H1 (cell line): Measurements from ENCODE around the gene RSPO3. TPM values are rescaled to one million over a fixed set of nuclear protein-coding genes. Genes with fewer than 3 reads are reported as not detected.
A peak's percentile ranks its signal among the peaks of the same experiment; 100 is the strongest.

Source experiments
- CTCF ChIA-PET: fragments of 300-600 bp; sonication (Branson Sonifier 250); formaldehyde crosslinking; loops from one replicate; lab custom pipeline; 2021; ENCODE audit not compliant: partially characterized antibody; lab: Charles Lee
- POLR2A ChIA-PET: fragments of 300-600 bp; sonication (Branson Sonifier 250); formaldehyde crosslinking; loops from one replicate; lab custom pipeline; 2021; ENCODE audit warnings: inconsistent platforms; ENCODE audit not compliant: partially characterized antibody; lab: Charles Lee
- DNase-seq, 2 experiments: peaks; one replicate each; pipeline versions ENCODE4 v3.0.0 to v3.0.0-alpha.2; 2010 to 2022; ENCODE audit warnings: low spot score in 2 of 2, low read depth in 1 of 2, mixed read lengths in 1 of 2
- FAIRE-seq: peaks from 2 replicates; lab custom pipeline; 2011; peaks lifted over from hg19 to GRCh38; lab: Jason Lieb, UNC
- H2AFZ ChIP-seq: 2 replicates; pipeline ENCODE4 v1.8.1; 2012; ENCODE audit warnings: low read length, inconsistent platforms
- H2AK5ac ChIP-seq: 2 replicates; pipeline ENCODE4 v1.6.1; 2013; ENCODE audit warnings: low read depth, low read length
- H2BK120ac ChIP-seq: replicated peaks from 2 replicates; pipeline ENCODE3; 2013; ENCODE audit warnings: low read depth, low read length, inconsistent platforms
- H2BK12ac ChIP-seq: 2 replicates; pipeline ENCODE4 v1.6.1; 2013; ENCODE audit warnings: low read depth, low read length
- H2BK15ac ChIP-seq: 2 replicates; pipeline ENCODE4 v1.6.1; 2013; ENCODE audit warnings: low read length
- H2BK20ac ChIP-seq: 2 replicates; pipeline ENCODE4 v1.6.1; 2013; ENCODE audit warnings: low read length
- H2BK5ac ChIP-seq: 2 replicates; pipeline ENCODE4 v1.6.1; 2013; ENCODE audit warnings: low read depth, low read length
- H3K14ac ChIP-seq: 2 replicates; pipeline ENCODE4 v1.6.1; 2013; ENCODE audit warnings: inconsistent platforms; ENCODE audit not compliant: insufficient read length
- H3K18ac ChIP-seq: 2 replicates; pipeline ENCODE4 v1.6.1; 2013; ENCODE audit warnings: low read length; ENCODE audit errors: extremely low read depth
- H3K23ac ChIP-seq: 2 replicates; pipeline ENCODE4 v1.6.1; 2013; ENCODE audit warnings: inconsistent platforms; ENCODE audit not compliant: insufficient read length
- H3K23me2 ChIP-seq: 2 replicates; pipeline ENCODE4 v1.6.1; 2013; ENCODE audit warnings: low read depth, low read length
- H3K27ac ChIP-seq: 2 replicates; pipeline ENCODE4 v1.6.1; 2011; ENCODE audit warnings: low read depth, low read length, inconsistent platforms
- H3K27me3 ChIP-seq, 4 experiments: replicated peaks in 1 of 4; 1 replicate in 1 of 4; 2 replicates in 3 of 4; pipeline versions ENCODE4 v1.6.1 to v1.8.1; 2011 to 2013; ENCODE audit warnings: low read length in 3 of 4, mild to moderate bottlenecking in 3 of 4, inconsistent platforms in 2 of 4, mixed read lengths in 2 of 4, moderate library complexity in 1 of 4; ENCODE audit not compliant: control insufficient read depth in 3 of 4, insufficient read depth in 3 of 4; ENCODE audit errors: extremely low read depth in 1 of 4
- H3K36me3 ChIP-seq, 4 experiments: 2 replicates each; pipeline versions ENCODE4 v1.6.1 to v1.8.1; 2011 to 2013; ENCODE audit warnings: mild to moderate bottlenecking in 4 of 4, low read length in 3 of 4, moderate library complexity in 2 of 4, control low read depth in 1 of 4, inconsistent platforms in 1 of 4; ENCODE audit not compliant: insufficient read depth in 4 of 4, control insufficient read depth in 2 of 4
- H3K4ac ChIP-seq: replicated peaks from 2 replicates; pipeline ENCODE3; 2013; ENCODE audit warnings: low read length, low read depth, mixed read lengths, inconsistent platforms; ENCODE audit not compliant: insufficient read length
- H3K4me1 ChIP-seq, 4 experiments: replicated peaks in 1 of 4; 1 replicate in 1 of 4; 2 replicates in 3 of 4; pipeline versions ENCODE4 v1.6.1 to v1.8.1; 2011 to 2013; ENCODE audit warnings: low read length in 3 of 4, inconsistent platforms in 2 of 4, mixed read lengths in 1 of 4; ENCODE audit not compliant: insufficient read depth in 4 of 4, control insufficient read depth in 3 of 4
- H3K4me2 ChIP-seq, 2 experiments: 2 replicates each; pipeline versions ENCODE4 v1.6.1 to v1.8.1; 2011 to 2013; ENCODE audit warnings: low read depth in 2 of 2, low read length in 2 of 2, control low read depth in 1 of 2, inconsistent platforms in 1 of 2, mild to moderate bottlenecking in 1 of 2; ENCODE audit not compliant: insufficient read depth in 1 of 2
- H3K4me3 ChIP-seq, 4 experiments: fragments of 200-600, 300-600 bp in 1 of 4; sonication (generic), shearing (Covaris generic), sonication (Bioruptor Twin) in 1 of 4; 2 replicates each; pipeline versions ENCODE4 v1.5.1 to v1.8.1; 2011 to 2016; ENCODE audit warnings: low read length in 4 of 4, low read depth in 3 of 4, control low read depth in 2 of 4, inconsistent platforms in 2 of 4, mild to moderate bottlenecking in 2 of 4, mixed read lengths in 1 of 4, moderate library complexity in 1 of 4; ENCODE audit not compliant: insufficient read depth in 2 of 4; ENCODE audit errors: extremely low read depth in 1 of 4
- H3K56ac ChIP-seq: replicated peaks from 2 replicates; pipeline ENCODE3; 2013; ENCODE audit warnings: low read depth, mild to moderate bottlenecking, mixed read lengths, low read length, inconsistent platforms; ENCODE audit not compliant: insufficient read length
- H3K79me1 ChIP-seq: 2 replicates; pipeline ENCODE4 v1.6.1; 2013; ENCODE audit warnings: low read depth, low read length, control low read depth
- H3K79me2 ChIP-seq, 2 experiments: 2 replicates each; pipeline versions ENCODE4 v1.6.1 to v1.8.1; 2012 to 2013; ENCODE audit warnings: low read length in 2 of 2, mild to moderate bottlenecking in 2 of 2, inconsistent platforms in 1 of 2; ENCODE audit not compliant: insufficient read depth in 2 of 2, control insufficient read depth in 1 of 2
- H3K9ac ChIP-seq, 4 experiments: replicated peaks in 1 of 4; 1 replicate in 1 of 4; 2 replicates in 3 of 4; pipeline versions ENCODE4 v1.6.1 to v1.8.1; 2011 to 2013; ENCODE audit warnings: low read depth in 3 of 4, low read length in 3 of 4, control low read depth in 2 of 4, mild to moderate bottlenecking in 2 of 4, moderate library complexity in 2 of 4, inconsistent platforms in 1 of 4; ENCODE audit errors: extremely low read depth in 1 of 4
- H3K9me3 ChIP-seq, 2 experiments: 2 replicates each; pipeline versions ENCODE4 v1.6.1 to v1.8.1; 2012 to 2013; ENCODE audit warnings: mild to moderate bottlenecking in 2 of 2, moderate library complexity in 2 of 2, control low read depth in 1 of 2, inconsistent platforms in 1 of 2, low read depth in 1 of 2, low read length in 1 of 2, mixed read lengths in 1 of 2; ENCODE audit not compliant: insufficient read depth in 2 of 2
- H4K20me1 ChIP-seq, 2 experiments: replicated peaks in 1 of 2; 2 replicates each; pipeline versions ENCODE3 to v1.8.1; 2011 to 2013; ENCODE audit warnings: inconsistent platforms in 2 of 2, low read length in 2 of 2, mild to moderate bottlenecking in 1 of 2; ENCODE audit not compliant: insufficient read depth in 2 of 2, control insufficient read depth in 1 of 2
- H4K5ac ChIP-seq: 2 replicates; pipeline ENCODE4 v1.6.1; 2013; ENCODE audit warnings: low read length, low read depth, mixed read lengths, inconsistent platforms; ENCODE audit not compliant: insufficient read length
- H4K8ac ChIP-seq: 2 replicates; pipeline ENCODE4 v1.8.0; 2013; ENCODE audit warnings: mild to moderate bottlenecking, moderate library complexity, low read length, inconsistent platforms; ENCODE audit not compliant: insufficient read depth; ENCODE audit errors: extremely low read depth
- H4K91ac ChIP-seq: replicated peaks from 2 replicates; pipeline ENCODE3; 2013; ENCODE audit warnings: low read length, mixed read lengths, inconsistent platforms; ENCODE audit not compliant: insufficient read length
- EZH2 ChIP-seq: fragments of 200-600 bp; sonication (generic); IDR thresholded peaks from 2 replicates; pipeline ENCODE4 v1.7.1; 2012; ENCODE audit warnings: low read depth, mild to moderate bottlenecking, moderate library complexity, low read length, inconsistent platforms; ENCODE audit not compliant: severe bottlenecking
- JUND ChIP-seq: IDR thresholded peaks from 2 replicates; pipeline ENCODE4 v1.6.1; 2011; ENCODE audit warnings: mild to moderate bottlenecking, improper control_type of control experiment, low read length
- KDM1A ChIP-seq: fragments of 200-600, 300-600 bp; sonication (generic); IDR thresholded peaks from 2 replicates; pipeline ENCODE4 v1.7.1; 2016; ENCODE audit warnings: mild to moderate bottlenecking, low read length, borderline replicate concordance
- POLR2A ChIP-seq, 2 experiments: IDR thresholded peaks; 1 replicate in 1 of 2; 2 replicates in 1 of 2; pipeline ENCODE4 v1.6.1; 2011; ENCODE audit warnings: low read depth in 2 of 2, low read length in 2 of 2, mild to moderate bottlenecking in 2 of 2; ENCODE audit errors: control extremely low read depth in 1 of 2
- RXRA ChIP-seq: IDR thresholded peaks from 2 replicates; pipeline ENCODE4 v1.6.1; 2011; ENCODE audit warnings: low read depth, mild to moderate bottlenecking, low read length, moderate library complexity; ENCODE audit not compliant: insufficient read depth
- SIN3A ChIP-seq, 2 experiments: IDR thresholded peaks in 1 of 2; conservative IDR thresholded peaks in 1 of 2; 2 replicates each; pipeline ENCODE4 v1.6.1; 2011 to 2012; ENCODE audit warnings: low read length in 2 of 2, improper control_type of control experiment in 1 of 2, low read depth in 1 of 2, mild to moderate bottlenecking in 1 of 2
- TEAD4 ChIP-seq: IDR thresholded peaks from 2 replicates; pipeline ENCODE4 v1.6.1; 2012; ENCODE audit warnings: low read depth, low read length, inconsistent platforms, mixed read lengths
- WGBS, 2 experiments: shearing (Covaris generic) in 1 of 2; methylation state at CpG; one replicate each; pipeline versions ENCODE4 v1.1.6 to v1.1.7; 2013 to 2015; ENCODE audit warnings: low lambda C conversion rate in 2 of 2, mixed read lengths in 2 of 2, inconsistent platforms in 1 of 2, low coverage in 1 of 2, missing lambda C conversion rate in 1 of 2; ENCODE audit not compliant: insufficient replicate concordance in 2 of 2, insufficient coverage in 1 of 2, insufficient read length in 1 of 2; ENCODE audit errors: extremely low coverage in 1 of 2, missing lambda C conversion rate in 1 of 2; 5-methylcytosine and 5-hydroxymethylcytosine counted together
- polyA plus RNA-seq, 7 experiments: library from polyadenylated mRNA; depleted of rRNA in 3 of 7; stranded (reverse) in 5 of 7; unstranded in 2 of 7; fragments of >200 nt in 5 of 7; fragments of 200-250 nt in 2 of 7; gene quantifications; 1 replicate in 5 of 7; 2 replicates in 1 of 7; 4 replicates in 1 of 7; pipeline versions ENCODE4 v1.2.1 to v1.2.3, GENCODE V29; 2011 to 2013; ENCODE audit warnings: missing spikeins in 2 of 7, mixed read lengths in 2 of 7
- total RNA-seq: library from RNA; stranded (reverse); fragmentation: NEBNext Ultra II Directional; extraction: Animal tissue kit (Norgen Biotek cat#: 25700); gene quantifications from 2 replicates; pipeline ENCODE4 v1.2.1, GENCODE V29; 2021

The RSPO3 gene
- total and polyA plus RNA-seq, 2 of the 8 experiments (the other 6 are each of a cell fraction or from before 2014, with no cell fraction given), result not detected

GRCh38 chr6:127090051-127090450, 28.4 kb upstream of the RSPO3 start:
- Histone ChIP-seq H3K23ac (no peak overlapping the region), H3K4me1 (peaks cover 0 to 3% (median 2%) of the 10 kb centered on the region in 4 experiments; a peak in 2 of 7 replicates), H3K79me2 (no peaks in the 10 kb centered on the region), H3K18ac (no peak overlapping the region), H3K4me2 (peak overlapping the region in 1 of 2 experiments; percentile 7; a peak in 1 of 4 replicates), H3K9ac (no peak overlapping the region), H2BK120ac (no peak overlapping the region), H3K14ac (no peak overlapping the region), H2BK15ac (no peak overlapping the region), H2BK12ac (no peak overlapping the region), H4K20me1 (no peaks in the 10 kb centered on the region), H3K27ac (no peak overlapping the region), H3K4ac (no peak overlapping the region), H4K5ac (no peak overlapping the region), H3K27me3 (no peaks in the 10 kb centered on the region), H3K79me1 (no peaks in the 10 kb centered on the region), H2AFZ (peak overlapping the region; percentile 35; the same call in 1 of the 2 replicates), H2BK20ac (no peak overlapping the region), H2BK5ac (no peak overlapping the region), H3K23me2 (no peaks in the 10 kb centered on the region), H3K9me3 (no peaks in the 10 kb centered on the region), H4K8ac (no peak overlapping the region), H3K56ac (no peak overlapping the region), H2AK5ac (no peak overlapping the region), H4K91ac (no peak overlapping the region), H3K4me3 (no peak overlapping the region), H3K36me3 (no peaks in the 10 kb centered on the region)
- ChIA-PET POLR2A (no interaction called here), CTCF (no interaction called here)
- FAIRE-seq (no peak), DNase-seq (no peak)
- whole genome bisulfite sequencing, 2 experiments, result 30% methylated on average over 1 of the region's 1 CpG; no CpG with 5 or more reads in 1 of the 2 experiments
- TF ChIP-seq RXRA (no peak), JUND (no peak), KDM1A (no peak), EZH2 (no peak), POLR2A (IDR thresholded peaks at IDR 0.05; ENCODE audit: control extremely low read depth in 1 of 2, low read depth in 2 of 2, low read length in 2 of 2) (no peak), SIN3A (conservative IDR thresholded peaks at IDR 0.05 in 1 of 2, IDR thresholded peaks at IDR 0.05 in 1 of 2; ENCODE audit: low read depth in 1 of 2, low read length in 2 of 2) (no peak), TEAD4 (no peak)
